IPS DF 6.9 (cell line): ENCODE data around the gene CADM3.

Source experiments
- DNase-seq: peaks from one replicate; pipeline ENCODE4 v3.0.0-alpha.2; 2013; ENCODE audit warnings: low read depth, low spot score
- H3K27ac ChIP-seq: one replicate; pipeline ENCODE4 v1.5.1; 2013; ENCODE audit warnings: low read length, control low read depth
- H3K27me3 ChIP-seq: 2 replicates; pipeline ENCODE4 v1.6.1; 2013; ENCODE audit warnings: mild to moderate bottlenecking, low read length; ENCODE audit not compliant: control insufficient read depth, insufficient read depth
- H3K36me3 ChIP-seq: 2 replicates; pipeline ENCODE4 v1.6.1; 2013; ENCODE audit warnings: low read length; ENCODE audit not compliant: control insufficient read depth, insufficient read depth
- H3K4me1 ChIP-seq: 2 replicates; pipeline ENCODE4 v1.6.1; 2013; ENCODE audit warnings: low read length; ENCODE audit not compliant: control insufficient read depth, insufficient read depth
- H3K4me3 ChIP-seq: 2 replicates; pipeline ENCODE4 v1.5.1; 2013; ENCODE audit warnings: mild to moderate bottlenecking, low read length
- H3K9me3 ChIP-seq: 2 replicates; pipeline ENCODE4 v1.6.1; 2013; ENCODE audit warnings: low read length, inconsistent platforms; ENCODE audit not compliant: control insufficient read depth, insufficient read depth
- WGBS: extraction: QIAGEN DNeasy Blood & Tissue Kit; methylation state at CpG from one replicate; pipeline ENCODE4 v1.1.7; 2013; ENCODE audit warnings: mixed read lengths, missing lambda C conversion rate; ENCODE audit not compliant: insufficient read length, insufficient coverage; 5-methylcytosine and 5-hydroxymethylcytosine counted together

CADM3 gene

GRCh38 chr1:159207080-159207479 lies 35.7 kb downstream of the CADM3 start:
- H3K4me1 ChIP-seq, result no peaks in the 10 kb centered on the region; the same call in 1 of the 2 replicates
- no peaks in the 10 kb centered on the region for H3K36me3 ChIP-seq
- no CpG with 5 or more reads among the region's 5 CpGs for WGBS
- no peak overlapping the region for H3K27ac ChIP-seq
- H3K27me3 ChIP-seq, result no peaks in the 10 kb centered on the region
- DNase-seq, result no peak
- H3K9me3 ChIP-seq, result no peaks in the 10 kb centered on the region
- no peak overlapping the region for H3K4me3 ChIP-seq

- no peaks in the 10 kb centered on the region for H3K27me3 ChIP-seq
- no CpG with 5 or more reads among the region's 8 CpGs for WGBS
These were observed 36.4 kb downstream of the CADM3 start for GRCh38 chr1:159207774-159208173.

GRCh38 chr1:159208175-159208825 lies 36.9 kb downstream of the CADM3 start:
- Histone ChIP-seq H3K27me3 (no peaks in the 10 kb centered on the region), H3K27ac (no peak overlapping the region), H3K4me1 (no peaks in the 10 kb centered on the region; the same call in 1 of the 2 replicates), H3K36me3 (no peaks in the 10 kb centered on the region), H3K9me3 (no peaks in the 10 kb centered on the region), H3K4me3 (no peak overlapping the region)
- no peak for DNase-seq
- no CpG with 5 or more reads among the region's 7 CpGs for WGBS

More at GRCh38 chr1:159207774-159208173, 36.4 kb downstream of the CADM3 start:
- no peaks in the 10 kb centered on the region; the same call in 1 of the 2 replicates for H3K4me1 ChIP-seq
- H3K4me3 ChIP-seq, result no peak overlapping the region
- H3K27ac ChIP-seq, result no peak overlapping the region
- DNase-seq, result no peak
- H3K36me3 ChIP-seq, result no peaks in the 10 kb centered on the region
- no peaks in the 10 kb centered on the region for H3K9me3 ChIP-seq

GRCh38 chr1:159209061-159209460 lies 37.6 kb downstream of the CADM3 start:
- Histone ChIP-seq H3K4me3 (no peak overlapping the region), H3K27ac (no peak overlapping the region), H3K36me3 (no peaks in the 10 kb centered on the region), H3K4me1 (no peaks in the 10 kb centered on the region; the same call in 1 of the 2 replicates), H3K27me3 (no peaks in the 10 kb centered on the region), H3K9me3 (no peaks in the 10 kb centered on the region)
- DNase-seq, result no peak
- WGBS, result no CpG with 5 or more reads among the region's 7 CpGs

GRCh38 chr1:159211331-159212136 lies 40.1 kb downstream of the CADM3 start:
- no peak overlapping the region for H3K27ac ChIP-seq

GRCh38 chr1:159212596-159212995 lies 41.2 kb downstream of the CADM3 start:
- no peaks in the 10 kb centered on the region; the same call in 1 of the 2 replicates for H3K4me1 ChIP-seq
- no CpG with 5 or more reads among the region's 4 CpGs for WGBS

More at GRCh38 chr1:159211331-159212136, 40.1 kb downstream of the CADM3 start:
- Histone ChIP-seq H3K9me3 (no peaks in the 10 kb centered on the region), H3K36me3 (no peaks in the 10 kb centered on the region), H3K4me3 (no peak overlapping the region), H3K27me3 (no peaks in the 10 kb centered on the region), H3K4me1 (no peaks in the 10 kb centered on the region; the same call in 1 of the 2 replicates)
- DNase-seq, result no peak
- no CpG with 5 or more reads among the region's 11 CpGs for WGBS

GRCh38 chr1:159214149-159214760 lies 42.8 kb downstream of the CADM3 start:
- Histone ChIP-seq H3K27ac (no peak overlapping the region), H3K27me3 (no peaks in the 10 kb centered on the region), H3K36me3 (no peaks in the 10 kb centered on the region), H3K4me1 (peaks cover 8% of the 10 kb centered on the region; the same call in 1 of the 2 replicates), H3K4me3 (no peak overlapping the region), H3K9me3 (no peaks in the 10 kb centered on the region)
- WGBS, result no CpG with 5 or more reads among the region's 5 CpGs
- no peak for DNase-seq

More at GRCh38 chr1:159212596-159212995, 41.2 kb downstream of the CADM3 start:
- Histone ChIP-seq H3K4me3 (no peak overlapping the region), H3K27me3 (no peaks in the 10 kb centered on the region), H3K27ac (no peak overlapping the region), H3K36me3 (no peaks in the 10 kb centered on the region), H3K9me3 (no peaks in the 10 kb centered on the region)
- no peak for DNase-seq

GRCh38 chr1:159218649-159219636 lies 47.5 kb downstream of the CADM3 start:
- no peaks in the 10 kb centered on the region for H3K36me3 ChIP-seq
- no peak overlapping the region for H3K27ac ChIP-seq
- H3K4me3 ChIP-seq, result no peak overlapping the region
- no peak for DNase-seq
- no peaks in the 10 kb centered on the region; the same call in 1 of the 2 replicates for H3K9me3 ChIP-seq
- H3K27me3 ChIP-seq, result no peaks in the 10 kb centered on the region
- H3K4me1 ChIP-seq, result peaks cover 8% of the 10 kb centered on the region; the same call in 1 of the 2 replicates
- no CpG with 5 or more reads among the region's 14 CpGs for WGBS

- H3K36me3 ChIP-seq, result no peaks in the 10 kb centered on the region
- H3K4me1 ChIP-seq, result peaks cover 8% of the 10 kb centered on the region; the same call in 1 of the 2 replicates
- no peak for DNase-seq
- no CpG with 5 or more reads among the region's 5 CpGs for WGBS
- no peak overlapping the region for H3K4me3 ChIP-seq
- H3K27me3 ChIP-seq, result no peaks in the 10 kb centered on the region
- no peaks in the 10 kb centered on the region; the same call in 1 of the 2 replicates for H3K9me3 ChIP-seq
- no peak overlapping the region for H3K27ac ChIP-seq
These were observed 50.9 kb downstream of the CADM3 start for GRCh38 chr1:159222075-159222865.
